HCT116 (cell line): ENCODE results near the gene ARMH3. TPM values are rescaled to one million over a fixed set of nuclear protein-coding genes. Genes with fewer than 3 reads are reported as not detected.
A peak's percentile ranks its signal among the peaks of the same experiment; 100 is the strongest.

Experiments used
- ATAC-seq: fragments of 200-7000 bp; cut with Tn5 transposase; 2 replicates; pipeline ENCODE4 v1.9.1; 2020; ENCODE audit warnings: mild to moderate bottlenecking, moderate library complexity
- BruUV-seq: library from RNA; stranded (reverse); fragments of 400-500 nt; replicated peaks from 2 replicates; lab custom pipeline; 2021; lab: Mats Ljungman, UMichigan
- CTCF ChIA-PET: fragments of 300-600 bp; sonication (Branson Sonifier 250); formaldehyde crosslinking; loops from one replicate; lab custom pipeline; 2021; ENCODE audit warnings: antibody characterized with exemption; lab: Charles Lee
- POLR2A ChIA-PET: fragments of 300-600, 350-600 bp; sonication (Branson Sonifier 250); formaldehyde crosslinking; loops from one replicate; lab custom pipeline; 2021; ENCODE audit warnings: antibody characterized with exemption; lab: Charles Lee
- RAD21 ChIA-PET, 2 experiments: fragments of 300-600 bp; sonication (Branson Sonifier 250); formaldehyde crosslinking; loops; one replicate each; lab custom pipeline; 2023; ENCODE audit warnings: low total read pairs in 2 of 2; ENCODE audit not compliant: uncharacterized antibody in 2 of 2, unreplicated experiment in 2 of 2, low non-redundant PET in 1 of 2; lab: Charles Lee
- DNase-seq: peaks from one replicate; pipeline ENCODE4 v3.0.0-alpha.2; 2010; ENCODE audit warnings: low read depth, low spot score
- H2AFZ ChIP-seq: fragments of 200-600 bp; shearing (Covaris generic), sonication (generic); 2 replicates; pipeline ENCODE4 v1.6.1; 2017; ENCODE audit warnings: low read depth, mixed run types, mixed read lengths, antibody characterized with exemption, low read length; ENCODE audit not compliant: poor library complexity, severe bottlenecking
- H3K27ac ChIP-seq: 2 replicates; pipeline ENCODE4 v1.5.1; 2012; ENCODE audit warnings: low read depth, low read length
- H3K27me3 ChIP-seq: fragments of 200-600 bp; sonication (generic); 2 replicates; pipeline ENCODE4 v1.6.1; 2016; ENCODE audit warnings: mixed run types, low read length, mixed read lengths; ENCODE audit not compliant: insufficient read depth
- H3K36me3 ChIP-seq, 2 experiments: fragments of 200-500 bp in 1 of 2; fragments of 200-600 bp in 1 of 2; sonication (Bioruptor generic) in 1 of 2; sonication (generic) in 1 of 2; 2 replicates each; pipeline versions ENCODE4 v1.5.1 to v1.6.1; 2014 to 2016; ENCODE audit warnings: low read length in 2 of 2, inconsistent platforms in 1 of 2, mixed read lengths in 1 of 2, mixed run types in 1 of 2; ENCODE audit not compliant: insufficient read depth in 2 of 2, control insufficient read depth in 1 of 2
- H3K4me1 ChIP-seq, 2 experiments: fragments of 200-600 bp in 1 of 2; sonication (generic) in 1 of 2; 2 replicates each; pipeline versions ENCODE4 v1.5.1 to v1.6.1; 2012 to 2017; ENCODE audit warnings: low read length in 2 of 2, inconsistent platforms in 1 of 2, mild to moderate bottlenecking in 1 of 2, mixed read lengths in 1 of 2, mixed run types in 1 of 2, moderate library complexity in 1 of 2; ENCODE audit not compliant: insufficient read depth in 2 of 2, control insufficient read depth in 1 of 2
- H3K4me2 ChIP-seq: fragments of 200-600 bp; sonication (generic); 2 replicates; pipeline ENCODE4 v1.6.1; 2017; ENCODE audit warnings: mixed run types, low read length, mixed read lengths
- H3K4me3 ChIP-seq, 2 experiments: fragments of 200-600 bp in 1 of 2; sonication (generic) in 1 of 2; replicated peaks in 1 of 2; 2 replicates each; pipeline ENCODE4 v1.5.1; 2011 to 2016; ENCODE audit warnings: low read length in 2 of 2, control low read depth in 1 of 2, low read depth in 1 of 2, mild to moderate bottlenecking in 1 of 2, mixed read lengths in 1 of 2, mixed run types in 1 of 2
- H3K79me2 ChIP-seq: fragments of 200-600 bp; sonication (generic); 2 replicates; pipeline ENCODE4 v1.6.1; 2017; ENCODE audit warnings: mild to moderate bottlenecking, mixed run types, low read length, moderate library complexity, mixed read lengths; ENCODE audit not compliant: insufficient read depth
- H3K9ac ChIP-seq: fragments of 200-600 bp; sonication (generic); 2 replicates; pipeline ENCODE4 v1.6.1; 2016; ENCODE audit warnings: low read length, mixed read lengths
- H3K9me2 ChIP-seq: fragments of 200-600 bp; sonication (generic), shearing (Covaris generic); 2 replicates; pipeline ENCODE4 v1.6.1; 2017; ENCODE audit warnings: mixed run types, mild to moderate bottlenecking, moderate library complexity; ENCODE audit not compliant: insufficient read depth
- H3K9me3 ChIP-seq, 2 experiments: fragments of 200-500 bp in 1 of 2; fragments of 200-600 bp in 1 of 2; sonication (Bioruptor generic) in 1 of 2; sonication (generic) in 1 of 2; 2 replicates each; pipeline ENCODE4 v1.6.1; 2014 to 2017; ENCODE audit warnings: low read length in 2 of 2, mixed read lengths in 2 of 2, inconsistent platforms in 1 of 2, low read depth in 1 of 2, mild to moderate bottlenecking in 1 of 2, mixed run types in 1 of 2, moderate library complexity in 1 of 2; ENCODE audit not compliant: control insufficient read depth in 1 of 2, insufficient read depth in 1 of 2
- H4K20me1 ChIP-seq: fragments of 200-600 bp; sonication (generic), shearing (Covaris generic); 2 replicates; pipeline ENCODE4 v1.6.1; 2017; ENCODE audit warnings: mixed run types, mild to moderate bottlenecking, moderate library complexity; ENCODE audit not compliant: insufficient read depth
- CBX3 ChIP-seq: IDR thresholded peaks from 2 replicates; pipeline ENCODE4 v1.6.1; 2012; ENCODE audit warnings: low read depth
- CEBPB ChIP-seq: IDR thresholded peaks from 2 replicates; pipeline ENCODE4 v1.6.1; 2012; ENCODE audit warnings: low read depth
- CTCF ChIP-seq, 3 experiments: fragments of 200-600 bp in 1 of 3; sonication (generic) in 1 of 3; IDR thresholded peaks in 2 of 3; conservative IDR thresholded peaks in 1 of 3; 2 replicates each; pipeline ENCODE4 v1.5.1; 2012 to 2017; ENCODE audit warnings: low read depth in 2 of 3, low read length in 2 of 3, antibody characterized with exemption in 1 of 3, borderline replicate concordance in 1 of 3, control low read depth in 1 of 3, mild to moderate bottlenecking in 1 of 3, mixed read lengths in 1 of 3, mixed run types in 1 of 3, moderate library complexity in 1 of 3; ENCODE audit not compliant: insufficient read depth in 1 of 3
- EGR1 ChIP-seq: IDR thresholded peaks from 2 replicates; pipeline ENCODE4 v1.6.1; 2012; ENCODE audit warnings: low read depth
- ELF1 ChIP-seq: IDR thresholded peaks from 2 replicates; pipeline ENCODE4 v1.6.1; 2012; ENCODE audit warnings: low read depth, borderline replicate concordance
- EZH2 ChIP-seq: fragments of 200-600 bp; sonication (generic); IDR thresholded peaks from 2 replicates; pipeline ENCODE4 v1.6.1; 2017; ENCODE audit warnings: antibody characterized with exemption, mixed run types
- FOSL1 ChIP-seq: IDR thresholded peaks from 2 replicates; pipeline ENCODE4 v1.6.1; 2012; ENCODE audit warnings: low read depth
- MAX ChIP-seq: IDR thresholded peaks from 2 replicates; pipeline ENCODE4 v1.6.1; 2012
- POLR2AphosphoS5 ChIP-seq: IDR thresholded peaks from 2 replicates; pipeline ENCODE4 v1.6.1; 2011; ENCODE audit warnings: mild to moderate bottlenecking, low read depth, low read length, moderate library complexity
- RAD21 ChIP-seq: IDR thresholded peaks from 2 replicates; pipeline ENCODE4 v1.6.1; 2012; ENCODE audit warnings: low read depth, mild to moderate bottlenecking
- REST ChIP-seq: IDR thresholded peaks from 2 replicates; pipeline ENCODE4 v1.6.1; 2012; ENCODE audit warnings: low read depth
- SIN3A ChIP-seq: IDR thresholded peaks from 2 replicates; pipeline ENCODE4 v1.6.1; 2012; ENCODE audit warnings: low read depth
- SP1 ChIP-seq: IDR thresholded peaks from 2 replicates; pipeline ENCODE4 v1.6.1; 2012; ENCODE audit warnings: low read depth
- TCF7L2 ChIP-seq: IDR thresholded peaks from 2 replicates; pipeline ENCODE4 v1.7.0; 2011; ENCODE audit warnings: borderline replicate concordance, inconsistent platforms; ENCODE audit not compliant: insufficient read depth, insufficient read length; ENCODE audit errors: extremely low read depth
- YY1 ChIP-seq: IDR thresholded peaks from 2 replicates; pipeline ENCODE4 v1.6.1; 2011; ENCODE audit warnings: low read length, low read depth, moderate library complexity, mild to moderate bottlenecking; ENCODE audit not compliant: insufficient replicate concordance; ENCODE audit errors: extremely low read depth
- ZBTB33 ChIP-seq: IDR thresholded peaks from 2 replicates; pipeline ENCODE4 v1.6.1; 2011; ENCODE audit warnings: mild to moderate bottlenecking, low read length, moderate library complexity; ENCODE audit not compliant: insufficient replicate concordance; ENCODE audit errors: extremely low read depth
- ZFX ChIP-seq: fragments of 450-650 bp; IDR thresholded peaks from 2 replicates; pipeline ENCODE4 v1.6.1; 2017
- ZNF274 ChIP-seq: fragments of 200-500 bp; sonication (Bioruptor generic); IDR thresholded peaks from 2 replicates; pipeline ENCODE4 v1.6.1; 2014; ENCODE audit warnings: mild to moderate bottlenecking, low read depth, low read length, inconsistent platforms
- intact Hi-C: fragments of 100-400 bp; cut with micrococcal nuclease; formaldehyde crosslinking; loops from 2 replicates; pipeline ENCODE4 v1.10.0; 2022
- total RNA-seq: library from RNA; stranded (reverse); gene quantifications from one replicate; pipeline ENCODE4 v1.2.1, GENCODE V29; 2021; ENCODE audit not compliant: unreplicated experiment

Gene ARMH3
- total RNA-seq, 1 experiment from 2014 or later = 30.4 TPM

- Histone ChIP-seq H3K27ac (peak within 1 kb of the TSS; percentile 81), H2AFZ (peak within 1 kb of the TSS; percentile 3), H3K9me2 (no peaks in the 10 kb centered on the region), H3K4me3 (peak within 1 kb of the TSS; percentile 87 to 96), H3K9me3 (no peaks in the 10 kb centered on the region), H3K27me3 (no peaks in the 10 kb centered on the region), H3K4me1 (peaks cover 18 to 31% of the 10 kb centered on the region in 2 experiments), H3K9ac (peak within 1 kb of the TSS; percentile 97), H4K20me1 (peaks cover 26% of the 10 kb centered on the region; the same call in 1 of the 2 replicates), H3K79me2 (peaks cover 65% of the 10 kb centered on the region), H3K36me3 (peaks cover 2 to 3% of the 10 kb centered on the region in 2 experiments; a peak in 1 of 4 replicates), H3K4me2 (peak within 1 kb of the TSS; percentile 87)
- ATAC-seq (peak; percentile 91), DNase-seq (peak; percentile 100)
- ChIA-PET RAD21 (interaction anchor here (0.7 to 2.0 kb wide), 4 partner anchors 21 to 897 kb away, joined by 3 to 9 read pairs (median 7); no protein-coding TSS in a partner anchor), CTCF (interaction anchor here (0.7 to 2.0 kb wide), 12 partner anchors 9 to 604 kb away, joined by 3 to 19 read pairs (median 5); partner anchors contain the start of gene NPM3), POLR2A (interaction anchor here (0.7 to 1.9 kb wide), 10 partner anchors 9 to 192 kb away, joined by 3 to 10 read pairs (median 4); partner anchors contain the start of gene NPM3)
- intact Hi-C loops = loop anchor here (5.0 kb wide), 1 partner anchor 36 kb away; the partner anchor contains the start of gene NPM3
- TSS peak; percentile 34 for BruUV-seq
- TF ChIP-seq ELF1 (no peak), POLR2AphosphoS5 (peak; percentile 97), CEBPB (no peak), EZH2 (no peak), CTCF (IDR thresholded peaks at IDR 0.05 in 2 of 3, conservative IDR thresholded peaks at IDR 0.05 in 1 of 3; ENCODE audit: borderline replicate concordance in 1 of 3, insufficient read depth in 1 of 3, low read depth in 2 of 3, low read length in 2 of 3) (no peak), MAX (no peak), CBX3 (no peak), REST (no peak), ZNF274 (no peak), EGR1 (no peak), ZFX (no peak), ZBTB33 (peak; percentile 73), TCF7L2 (peak; percentile 87), SIN3A (no peak), SP1 (no peak), FOSL1 (no peak), RAD21 (no peak), YY1 (peak; percentile 76)
Measured at GRCh38 chr10:101818119-101818871, 237.7 kb downstream of the ARMH3 start, which contains the start of gene OGA. Gene OGA (minus strand): TSS chr10:101818444. CDS start chr10:101818022, 422 bp downstream.
